Vagina (tissue), 2 donors: ENCODE measurements around the gene CCSER1.

Experiments
- POLR2A ChIP-seq, 2 donors: fragments of 450-650 bp; IDR thresholded peaks; one replicate each; pipeline ENCODE4 v1.6.1; 2017; ENCODE audit warnings: antibody characterized with exemption in 2 of 2, mild to moderate bottlenecking in 2 of 2, moderate library complexity in 2 of 2
- TF ChIP-seq, protein P1 (sequence below), 3 experiments: fragments of 450-650 bp in 2 of 3; fragments of 200-600 bp in 1 of 3; sonication (generic) in 1 of 3; IDR thresholded peaks; one replicate each; pipeline ENCODE4 v1.5.1; 2017 to 2019; ENCODE audit warnings: antibody characterized with exemption in 3 of 3, mild to moderate bottlenecking in 2 of 3, moderate library complexity in 2 of 3

DNA sequence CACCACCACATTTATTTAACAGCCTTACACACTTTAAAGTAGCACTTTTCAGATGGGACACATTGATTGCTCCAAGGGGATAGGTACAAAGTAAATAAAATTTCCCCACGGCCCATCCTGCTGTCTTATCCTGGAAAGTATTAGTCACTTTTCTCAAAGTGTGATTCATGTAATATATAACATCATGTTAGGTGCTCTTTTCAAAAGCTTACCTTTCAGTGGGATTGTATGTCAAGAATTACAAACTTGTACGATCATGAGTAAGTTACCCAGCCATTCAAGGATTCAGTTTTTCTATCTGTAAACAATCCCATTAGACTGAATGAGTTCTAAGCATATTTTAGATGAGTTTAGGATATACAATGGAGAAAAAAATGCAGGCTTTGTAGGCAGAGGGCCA, 1300.0 kb downstream of the CCSER1 start:
- TF ChIP-seq, protein P1, sequence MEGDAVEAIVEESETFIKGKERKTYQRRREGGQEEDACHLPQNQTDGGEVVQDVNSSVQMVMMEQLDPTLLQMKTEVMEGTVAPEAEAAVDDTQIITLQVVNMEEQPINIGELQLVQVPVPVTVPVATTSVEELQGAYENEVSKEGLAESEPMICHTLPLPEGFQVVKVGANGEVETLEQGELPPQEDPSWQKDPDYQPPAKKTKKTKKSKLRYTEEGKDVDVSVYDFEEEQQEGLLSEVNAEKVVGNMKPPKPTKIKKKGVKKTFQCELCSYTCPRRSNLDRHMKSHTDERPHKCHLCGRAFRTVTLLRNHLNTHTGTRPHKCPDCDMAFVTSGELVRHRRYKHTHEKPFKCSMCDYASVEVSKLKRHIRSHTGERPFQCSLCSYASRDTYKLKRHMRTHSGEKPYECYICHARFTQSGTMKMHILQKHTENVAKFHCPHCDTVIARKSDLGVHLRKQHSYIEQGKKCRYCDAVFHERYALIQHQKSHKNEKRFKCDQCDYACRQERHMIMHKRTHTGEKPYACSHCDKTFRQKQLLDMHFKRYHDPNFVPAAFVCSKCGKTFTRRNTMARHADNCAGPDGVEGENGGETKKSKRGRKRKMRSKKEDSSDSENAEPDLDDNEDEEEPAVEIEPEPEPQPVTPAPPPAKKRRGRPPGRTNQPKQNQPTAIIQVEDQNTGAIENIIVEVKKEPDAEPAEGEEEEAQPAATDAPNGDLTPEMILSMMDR (IDR thresholded peaks at IDR 0.05) = no peak
- TF ChIP-seq POLR2A (IDR thresholded peaks at IDR 0.05) = no peak
